HS-5 (cell line): ENCODE measurements around the gene VWC2L.

ENCODE experiments used
- DNase-seq: peaks from one replicate; pipeline ENCODE4 v3.0.0-alpha.2; 2012; ENCODE audit warnings: low read depth

VWC2L gene

DNA sequence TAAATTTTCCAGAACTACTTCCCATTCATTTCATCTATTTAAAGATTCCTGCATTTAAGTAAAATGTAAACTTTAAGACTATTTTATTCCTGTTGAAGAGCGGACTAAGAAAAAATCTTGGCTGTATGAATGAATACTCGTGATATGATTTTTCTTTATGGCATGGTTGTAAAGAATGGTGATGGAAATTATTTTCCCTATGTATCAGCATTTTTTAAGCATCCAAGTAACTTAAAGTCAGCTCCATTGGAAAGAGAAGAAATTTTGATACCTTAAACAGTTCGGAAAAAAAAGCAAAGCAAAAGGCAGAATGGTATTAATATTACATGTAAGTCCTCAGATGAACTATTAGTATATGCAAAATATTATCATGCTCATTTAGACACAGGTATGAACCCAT is 58.9 kb downstream of the VWC2L start:
- no peak for DNase-seq

DNA sequence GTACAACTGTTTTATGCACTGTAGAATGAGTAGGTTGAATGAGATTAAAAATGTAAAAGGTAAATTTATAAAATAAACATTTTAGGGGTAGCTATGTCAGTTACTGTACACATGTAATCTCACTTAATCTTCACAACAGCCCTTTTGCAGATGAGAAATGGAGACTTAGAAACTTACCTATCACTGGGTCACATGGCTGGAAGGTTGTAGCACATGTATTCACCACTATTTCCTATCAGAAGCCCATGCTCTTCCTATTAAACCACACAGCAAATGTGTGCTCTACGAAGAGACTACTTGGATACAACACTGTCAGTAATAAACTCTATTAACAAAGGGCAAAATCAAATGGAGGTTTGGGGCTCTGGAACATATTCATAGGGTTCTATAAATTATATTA is 60.5 kb downstream of the VWC2L start:
- no peak for DNase-seq

DNA sequence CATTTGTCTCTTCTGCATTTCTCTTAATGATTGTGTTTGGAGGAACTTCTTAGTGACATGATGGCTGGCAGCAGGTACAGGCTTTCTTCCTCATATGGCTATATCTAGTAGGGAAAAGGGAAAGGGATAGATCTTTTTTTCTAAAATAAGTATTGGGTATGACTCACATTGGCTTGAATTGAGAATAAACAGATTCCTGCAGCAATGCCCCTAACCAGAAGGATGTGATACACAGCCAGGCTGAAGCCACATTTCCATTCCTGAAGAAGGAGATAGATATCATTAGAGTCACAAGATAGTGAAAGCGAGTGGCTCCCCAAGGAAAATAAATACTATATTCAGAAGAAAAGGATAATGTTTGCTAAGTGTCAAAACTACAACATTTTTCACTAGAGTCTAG is 61.1 kb downstream of the VWC2L start:
- no peak for DNase-seq

DNA sequence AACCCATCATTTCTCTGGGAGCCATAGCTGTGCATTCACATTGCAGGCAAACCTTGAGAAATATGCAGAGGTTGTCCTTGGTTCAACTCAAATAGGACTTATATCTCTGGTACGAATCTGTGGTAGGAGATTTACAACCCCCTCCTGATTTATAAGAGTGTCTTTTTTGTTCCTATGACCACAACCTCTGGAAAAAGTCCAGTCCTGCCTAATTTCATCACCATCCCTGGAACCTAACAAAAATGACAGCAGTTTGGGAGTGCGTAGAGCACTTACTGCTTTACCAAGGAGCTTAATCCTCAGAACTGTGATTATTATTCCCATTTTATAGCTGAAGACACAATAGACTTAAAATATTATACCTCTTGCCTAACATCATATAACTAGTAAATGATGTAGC is 66.5 kb downstream of the VWC2L start:
- DNase-seq: no peak

DNA sequence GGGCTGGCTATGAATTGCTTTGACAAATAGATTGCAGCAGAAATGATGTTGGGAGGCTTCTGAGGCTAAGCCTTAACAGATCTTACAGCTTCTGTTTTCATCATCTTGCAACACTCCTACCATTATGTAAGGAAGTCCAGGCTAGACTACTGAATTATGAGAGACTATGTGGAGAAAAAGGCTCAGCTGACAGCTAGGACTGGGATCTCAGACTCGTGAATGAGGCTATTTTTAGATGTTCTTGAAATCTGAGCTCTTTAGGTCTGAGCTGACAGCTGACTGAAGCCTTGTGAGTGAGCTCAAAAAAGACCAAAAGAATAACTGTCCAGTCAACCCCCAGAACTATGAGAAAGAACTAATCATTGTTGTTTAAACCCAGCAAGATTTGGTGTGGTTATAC is 70.3 kb downstream of the VWC2L start:
- DNase-seq: no peak

DNA sequence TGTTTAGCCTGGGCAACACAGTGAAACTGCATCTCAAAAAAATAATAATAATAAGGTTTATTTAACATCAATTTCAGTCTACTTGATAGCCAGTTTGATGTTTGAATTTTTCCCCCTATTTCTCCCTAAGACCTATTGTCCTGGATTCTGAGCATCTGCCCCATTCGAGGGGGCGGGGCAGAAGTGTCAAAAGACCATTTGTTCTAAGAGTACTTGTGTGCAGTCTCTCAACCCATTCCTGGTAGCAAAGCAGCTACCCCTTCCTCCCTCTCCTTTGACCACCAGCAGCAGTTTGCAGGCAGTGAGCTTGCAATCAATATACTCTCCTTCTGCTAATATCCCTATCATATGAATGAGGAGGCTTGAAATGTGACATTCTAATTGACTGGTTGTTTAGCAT is 71.9 kb downstream of the VWC2L start:
- DNase-seq: no peak

DNA sequence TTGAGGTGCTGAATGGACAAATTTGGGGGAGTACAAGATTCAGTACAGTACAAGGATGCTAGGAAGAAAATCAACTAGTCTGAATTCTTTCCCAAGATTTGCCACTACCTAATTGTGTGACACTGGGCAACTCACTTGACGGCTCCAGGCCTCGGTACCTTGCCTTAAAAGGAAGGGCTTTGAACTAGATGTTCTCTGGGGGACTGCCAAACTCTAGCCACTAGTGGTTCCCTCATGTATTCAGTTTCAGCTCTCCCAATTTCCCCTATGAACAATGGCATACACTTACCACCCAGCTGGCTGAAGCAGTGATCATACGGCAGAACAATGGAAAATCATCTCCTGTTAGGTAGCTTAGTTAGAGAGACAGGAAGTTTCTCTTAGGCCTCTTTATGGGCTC is 73.4 kb downstream of the VWC2L start:
- no peak for DNase-seq

DNA sequence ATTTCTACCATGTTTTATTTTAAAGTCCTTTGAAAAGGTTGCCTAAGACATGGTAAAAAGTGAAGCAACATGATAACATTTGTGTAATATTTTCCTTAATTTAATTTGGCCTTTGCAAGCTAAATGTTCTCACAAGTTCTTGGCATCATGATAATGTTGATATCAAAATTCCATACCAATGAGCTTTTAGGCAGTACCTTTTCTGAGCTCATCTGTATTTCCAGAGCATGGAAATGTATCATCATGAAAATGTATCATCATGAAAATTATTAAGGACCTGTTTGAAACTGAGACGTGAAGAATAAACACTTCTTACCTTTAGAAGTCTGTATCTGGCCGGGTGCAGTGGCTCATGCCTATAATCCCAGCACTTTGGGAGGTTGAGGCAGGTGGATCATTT is 73.8 kb downstream of the VWC2L start:
- no peak for DNase-seq

DNA sequence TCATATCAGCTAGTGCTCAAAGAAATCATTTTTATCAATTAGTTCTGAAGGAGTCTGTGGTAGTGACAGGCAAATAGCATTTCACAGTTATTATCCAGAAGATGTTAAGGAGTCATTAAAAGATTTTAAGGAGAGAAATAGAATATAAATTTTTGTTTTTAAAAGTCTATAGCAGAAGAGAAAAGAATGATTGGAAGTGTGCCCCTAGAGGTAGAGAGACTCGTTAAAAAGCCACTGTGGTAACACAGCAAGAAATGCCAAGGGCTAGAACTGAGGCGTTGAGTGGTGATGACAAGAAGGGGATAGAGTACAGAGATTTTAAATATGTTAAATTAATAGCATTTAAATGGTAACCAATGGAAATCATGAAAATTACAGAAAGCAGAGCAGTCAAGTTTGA is 78.3 kb downstream of the VWC2L start:
- DNase-seq: no peak

DNA sequence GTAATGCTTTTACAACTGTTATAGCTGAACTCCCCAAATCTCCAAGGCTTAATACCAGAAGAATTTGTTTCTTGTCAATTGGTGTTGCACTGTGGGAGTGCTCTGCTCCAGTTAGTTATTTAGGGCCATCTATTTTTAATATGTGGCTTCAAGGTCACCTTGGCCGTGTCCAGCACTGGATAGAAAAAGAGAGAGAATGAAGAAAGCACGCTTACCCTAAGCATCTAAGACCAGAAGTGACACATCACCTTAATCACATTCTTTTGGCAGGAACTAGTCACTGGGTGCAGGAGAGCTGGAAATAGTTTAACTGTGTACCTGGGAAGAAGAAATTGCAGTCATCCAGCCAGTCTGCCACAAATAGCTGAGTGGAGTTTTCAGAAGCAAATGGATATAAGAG is 78.8 kb downstream of the VWC2L start:
- no peak for DNase-seq

DNA sequence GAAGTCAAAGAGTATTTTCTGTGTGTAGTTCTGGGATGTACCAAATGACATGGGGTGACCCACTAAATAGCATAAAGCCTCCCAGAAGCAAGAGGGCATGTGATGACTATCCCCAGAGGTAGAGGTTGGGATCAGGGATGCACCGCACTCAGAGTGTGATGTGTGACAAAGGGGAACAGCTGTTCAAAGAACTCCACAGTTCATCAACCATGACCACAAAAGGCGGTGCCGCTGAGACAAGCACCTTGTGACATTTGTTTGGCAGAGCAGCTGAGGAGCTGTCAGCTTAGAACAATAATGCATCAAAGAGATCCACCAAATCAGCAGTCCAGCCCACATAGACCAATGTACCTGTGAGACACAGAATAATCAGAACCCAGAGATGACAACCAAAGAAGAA is 81.3 kb downstream of the VWC2L start:
- DNase-seq: no peak

DNA sequence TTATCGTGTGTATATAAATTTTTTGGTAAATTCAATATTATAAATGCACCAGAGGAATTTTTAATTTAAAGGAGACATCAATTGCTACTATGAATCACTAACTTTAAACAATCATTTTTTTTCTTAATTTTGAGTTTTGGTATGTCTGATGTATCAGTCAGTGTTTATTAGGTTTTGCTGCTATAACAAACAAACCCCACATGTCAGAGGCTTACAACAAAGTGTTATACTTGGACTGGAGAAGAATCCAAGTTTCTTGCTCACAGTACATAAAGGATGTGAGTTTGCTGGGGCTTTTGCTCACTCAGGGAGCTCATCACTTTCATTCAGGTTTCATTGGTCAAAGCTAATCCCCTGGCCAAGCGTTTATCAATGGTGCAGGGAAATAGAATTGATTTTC is 81.8 kb downstream of the VWC2L start:
- no peak for DNase-seq

DNA sequence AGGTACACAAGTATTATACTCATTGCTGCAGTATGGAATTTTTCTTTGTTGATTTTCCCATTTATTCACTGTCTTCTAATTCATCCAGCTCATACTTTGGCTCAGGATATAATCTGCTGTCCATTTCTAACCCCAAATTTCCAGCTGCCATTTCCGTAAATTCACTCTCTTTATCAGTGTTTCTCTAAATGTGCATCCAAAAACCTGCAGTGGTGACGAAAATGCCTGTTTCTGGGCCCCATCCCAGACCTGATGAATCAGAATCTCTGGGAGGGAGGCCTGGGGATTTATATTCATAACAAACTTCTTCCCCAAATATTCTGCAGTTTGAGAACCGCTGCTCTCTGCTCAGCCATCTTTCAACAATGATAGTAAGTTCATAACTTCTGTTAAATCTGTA is 86.6 kb downstream of the VWC2L start:
- no peak for DNase-seq

DNA sequence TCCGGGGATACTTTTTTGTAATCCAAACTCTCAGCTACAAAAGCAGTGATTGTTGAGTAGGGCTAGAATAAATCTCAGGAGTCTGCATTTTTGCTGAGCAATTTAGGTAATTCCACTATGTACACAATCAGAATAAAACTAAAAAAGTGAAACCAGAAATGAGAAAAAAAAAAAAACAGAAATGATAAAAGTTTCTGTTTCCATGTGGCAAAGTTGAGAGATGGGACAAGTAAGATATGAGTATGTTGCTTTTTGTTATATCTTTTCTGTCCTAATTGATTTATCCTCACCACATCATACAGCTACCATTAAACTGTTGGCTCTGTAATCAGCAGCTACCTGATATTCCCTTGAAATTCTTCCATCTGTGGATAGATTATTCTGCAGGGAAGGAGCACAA is 92.7 kb downstream of the VWC2L start:
- no peak for DNase-seq

DNA sequence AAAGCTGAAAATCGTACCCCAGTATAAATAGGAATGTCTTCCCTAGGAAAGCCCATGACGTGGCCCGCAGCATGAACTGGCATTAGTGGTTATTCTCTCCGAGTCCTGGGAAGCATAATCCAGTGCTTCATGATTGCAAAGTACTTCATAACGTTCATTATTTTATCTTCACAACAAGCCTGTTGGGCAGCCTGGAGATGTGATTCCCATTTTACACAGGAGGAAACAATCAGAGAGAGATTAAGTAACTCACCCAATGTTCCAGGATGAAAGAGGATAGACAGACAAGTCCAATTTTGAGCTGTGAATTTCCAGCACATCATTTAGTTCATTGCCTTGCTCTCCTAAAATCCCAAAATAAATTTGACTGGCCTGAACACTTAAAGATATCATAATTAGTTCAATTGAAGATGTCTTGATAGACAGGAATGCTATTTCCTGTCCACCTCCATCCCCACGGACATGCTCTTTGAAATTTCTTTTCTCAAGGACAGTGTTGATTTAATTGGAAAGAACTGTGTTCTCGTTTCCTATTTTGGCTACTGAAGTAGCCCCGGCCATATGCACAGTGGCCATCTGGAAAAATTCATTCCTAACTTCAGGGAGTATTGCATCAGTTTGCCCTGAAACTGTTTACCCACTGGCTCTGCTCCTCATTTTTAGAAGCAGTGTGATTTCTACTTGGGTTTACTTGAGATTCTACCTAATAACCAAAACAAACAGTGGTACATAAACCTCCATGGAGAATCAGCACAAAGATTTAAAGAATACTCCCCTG is 93.9 kb downstream of the VWC2L start:
- DNase-seq: no peak

DNA sequence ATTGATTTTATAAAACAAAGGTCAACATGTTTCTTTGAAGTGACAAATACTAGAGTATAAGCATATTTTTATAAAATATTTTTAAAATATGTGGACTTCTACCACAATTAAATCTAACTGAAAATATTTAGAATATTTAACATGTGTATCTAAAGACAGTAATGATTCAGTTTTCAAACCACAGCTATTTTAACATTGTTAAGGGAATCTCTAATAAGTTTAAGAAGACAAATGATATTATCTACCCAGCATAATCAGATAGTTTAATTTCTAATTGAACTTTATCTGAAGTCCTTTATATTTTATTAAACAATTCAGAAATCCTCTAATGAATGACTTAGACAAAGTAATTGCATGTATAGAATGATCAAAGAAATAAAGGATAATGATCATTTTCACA is 96.2 kb downstream of the VWC2L start:
- DNase-seq: no peak

DNA sequence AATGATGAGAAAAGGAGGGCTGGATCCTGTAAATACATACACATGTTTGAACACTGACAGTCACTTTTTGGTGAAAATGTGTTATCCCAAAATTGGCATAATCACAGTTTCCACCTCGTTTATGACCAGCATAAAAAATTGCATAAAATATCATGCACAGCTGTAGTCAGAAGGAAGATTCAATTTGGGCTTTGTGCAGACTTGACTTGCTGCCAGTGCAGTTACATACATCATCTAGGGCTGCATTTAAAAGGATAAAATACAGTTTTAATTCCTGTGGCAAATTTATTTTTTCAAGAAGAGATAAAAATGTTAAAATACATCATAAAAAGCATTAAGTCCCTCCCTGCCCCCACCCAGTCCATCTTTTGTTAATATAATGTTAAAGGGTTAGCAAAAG is 103.8 kb downstream of the VWC2L start:
- DNase-seq: no peak

DNA sequence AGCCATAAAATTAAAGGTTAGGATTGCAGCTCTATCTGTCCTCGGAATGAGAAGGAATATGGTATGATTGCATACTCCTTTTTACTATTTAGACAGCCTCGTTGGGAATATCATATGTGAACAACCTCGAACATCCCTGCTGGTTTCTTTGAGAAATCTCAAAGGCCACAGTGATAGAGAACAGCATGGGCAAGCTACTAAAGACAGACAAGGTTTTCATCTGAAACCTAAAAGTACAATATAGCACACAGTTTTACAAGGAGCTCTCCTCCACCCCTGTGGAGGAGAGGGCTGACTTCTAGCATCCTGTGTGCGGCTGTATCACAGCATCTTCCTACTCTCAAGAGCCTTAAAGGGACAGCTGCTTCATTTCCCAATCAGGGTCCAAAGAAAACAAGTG is 104.3 kb downstream of the VWC2L start:
- no peak for DNase-seq

DNA sequence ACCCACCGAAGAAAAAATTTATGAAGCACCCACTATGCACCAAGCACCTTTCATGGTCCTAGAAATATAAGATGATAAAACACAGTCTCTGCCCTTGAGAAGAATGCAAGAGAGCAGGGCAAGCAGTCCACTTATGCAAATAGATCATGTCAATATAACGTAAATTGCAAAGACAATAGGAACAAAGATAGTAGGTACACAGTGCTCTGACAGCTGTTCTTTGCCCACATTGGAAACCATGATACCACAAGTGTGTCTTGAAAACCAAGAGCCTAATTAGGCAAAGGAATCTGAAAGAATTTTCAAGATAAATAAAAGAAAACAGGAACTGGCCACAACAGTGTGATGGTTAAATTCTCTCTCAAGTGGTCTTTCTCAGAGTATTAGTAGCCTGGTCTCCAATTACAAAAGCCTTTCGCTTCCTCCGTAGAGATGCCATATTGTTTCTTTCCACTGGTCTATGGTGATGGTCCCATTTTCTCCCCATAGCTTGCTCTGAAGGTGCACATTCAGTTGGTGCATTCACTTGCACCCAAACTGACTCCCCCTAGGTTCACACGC is 108.5 kb downstream of the VWC2L start:
- no peak for DNase-seq

DNA sequence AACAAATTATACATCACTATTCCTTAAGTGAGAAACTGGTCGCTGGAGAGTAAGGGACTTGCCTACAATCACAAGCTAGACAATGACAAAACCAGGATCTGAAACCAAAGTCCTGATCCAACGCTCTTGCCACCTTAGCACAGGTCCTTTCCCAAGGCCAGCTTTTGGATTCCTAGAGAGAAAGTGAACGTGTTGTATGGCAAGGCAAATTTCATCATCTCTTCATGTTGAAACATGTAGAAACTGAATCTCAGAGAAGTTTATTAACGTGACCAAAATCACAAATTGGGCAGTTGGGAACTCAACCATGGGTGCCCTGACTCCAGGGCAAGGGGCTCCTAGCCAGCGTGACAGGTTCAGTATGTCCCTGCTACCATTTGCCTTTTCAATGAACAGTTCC is 118.2 kb downstream of the VWC2L start:
- DNase-seq: no peak

DNA sequence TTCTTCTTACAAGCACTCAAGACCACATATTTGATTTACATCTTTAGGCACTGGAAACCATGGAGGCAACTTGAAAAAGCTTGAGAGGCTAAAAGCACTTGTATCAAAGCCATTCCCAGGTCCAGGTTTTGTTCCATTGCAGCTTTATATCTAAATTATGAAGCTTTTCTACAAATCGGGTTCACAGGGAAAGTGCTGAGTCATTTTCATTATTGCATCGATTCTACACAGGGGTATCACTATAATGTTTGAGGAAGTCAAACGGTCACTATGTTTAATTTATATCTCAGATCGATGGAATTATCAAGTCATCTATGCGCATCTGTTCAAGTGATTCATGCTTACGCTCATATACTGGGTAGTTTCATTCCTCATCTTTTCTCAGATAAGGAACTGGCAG is 118.7 kb downstream of the VWC2L start:
- DNase-seq: no peak

DNA sequence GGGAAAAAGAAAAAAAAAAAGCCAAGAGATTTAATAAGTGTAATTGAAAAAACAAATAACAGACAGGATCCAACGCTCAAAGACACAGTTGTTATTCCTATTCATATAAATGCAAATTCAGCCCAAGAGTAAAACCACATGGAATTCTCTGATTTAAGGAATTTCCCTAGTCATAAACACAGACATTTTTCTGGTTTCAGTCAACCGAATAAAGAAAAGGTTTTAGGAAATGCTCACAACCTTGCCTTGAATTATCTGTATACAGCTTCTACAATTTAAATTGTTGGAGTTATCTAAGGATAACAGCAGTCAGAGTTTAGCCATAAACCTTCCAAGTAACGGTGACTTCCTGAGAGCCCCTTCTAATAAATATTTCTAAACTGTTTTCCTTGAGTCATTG is 122.7 kb downstream of the VWC2L start:
- DNase-seq: no peak

DNA sequence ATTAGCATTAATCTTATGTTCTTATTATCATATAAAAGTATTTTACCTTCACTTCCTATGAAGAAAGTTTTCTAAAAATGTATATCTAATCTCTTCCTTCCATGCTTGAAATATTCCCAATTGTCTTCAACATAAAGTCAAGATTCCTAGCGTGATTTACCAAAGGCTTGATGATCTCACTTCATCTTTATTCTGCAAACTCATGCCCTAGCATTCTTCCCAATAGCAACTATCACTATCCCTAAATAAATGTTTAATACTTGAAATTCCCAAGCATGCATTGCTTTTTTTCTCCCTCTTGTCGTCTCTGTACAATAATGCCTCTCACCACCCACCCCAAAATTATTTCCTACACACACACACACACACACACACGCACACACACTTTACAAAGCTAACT is 125.8 kb downstream of the VWC2L start:
- no peak for DNase-seq

DNA sequence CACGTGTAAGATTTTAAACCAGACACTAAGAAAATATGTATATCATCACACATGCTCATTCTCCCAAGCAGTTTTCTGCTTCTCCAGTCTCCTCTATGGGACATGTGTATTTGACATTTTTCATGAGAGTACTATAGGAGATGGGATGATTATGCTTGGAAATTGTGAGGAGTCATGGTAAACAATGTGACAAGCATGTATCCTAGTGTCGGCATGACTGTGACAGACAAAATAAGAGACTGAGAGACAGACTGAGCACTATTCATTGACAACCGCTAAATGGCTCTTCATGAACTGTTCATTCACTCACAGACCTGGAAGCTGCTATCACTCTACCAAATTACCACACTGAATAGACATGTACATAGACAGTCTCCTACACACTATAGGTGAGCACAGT is 127.1 kb downstream of the VWC2L start:
- DNase-seq: no peak
